ENCODE data around the gene SCAPER.
A peak's percentile ranks its signal among the peaks of the same experiment; 100 is the strongest.

The SCAPER gene

GRCh38 chr15:76342058-76342381, 563.1 kb downstream of the SCAPER start:
- Mint-ChIP-seq H3K9me3 (no peaks in the 10 kb centered on the region), H3K27ac (no peak overlapping the region), H3K4me3 (peak overlapping the region; percentile 46), H3K27me3 (ENCODE audit: low read depth, poor library complexity) (peaks cover 97% of the 10 kb centered on the region), H3K4me1 (peaks cover 50% of the 10 kb centered on the region), H3K36me3 (ENCODE audit: low read depth) (no peaks in the 10 kb centered on the region)
- no peak for TF ChIP-seq CTCF (IDR thresholded peaks at IDR 0.05)
- DNase-seq = peak; percentile 34

GRCh38 chr15:76341366-76342057, 563.6 kb downstream of the SCAPER start:
- H3K27ac Mint-ChIP-seq = no peak overlapping the region
- peaks cover 55% of the 10 kb centered on the region for H3K4me1 Mint-ChIP-seq
- H3K36me3 Mint-ChIP-seq (ENCODE audit: low read depth) = no peaks in the 10 kb centered on the region
- peaks cover 97% of the 10 kb centered on the region for H3K27me3 Mint-ChIP-seq (ENCODE audit: low read depth, poor library complexity)
- no peaks in the 10 kb centered on the region for H3K9me3 Mint-ChIP-seq
- TF ChIP-seq CTCF (IDR thresholded peaks at IDR 0.05) = no peak
- peak overlapping the region; percentile 46 for H3K4me3 Mint-ChIP-seq
- peak; percentile 47 for DNase-seq

- peak; percentile 57 for DNase-seq
- Mint-ChIP-seq H3K4me3 (peak overlapping the region; percentile 64), H3K9me3 (no peaks in the 10 kb centered on the region), H3K36me3 (ENCODE audit: low read depth) (no peaks in the 10 kb centered on the region), H3K27me3 (ENCODE audit: low read depth, poor library complexity) (peaks cover 98% of the 10 kb centered on the region), H3K4me1 (peaks cover 57% of the 10 kb centered on the region), H3K27ac (no peak overlapping the region)
- no peak for TF ChIP-seq CTCF (IDR thresholded peaks at IDR 0.05)
These were observed 564.3 kb downstream of the SCAPER start for GRCh38 chr15:76340803-76341365.

GRCh38 chr15:76340198-76340802, 564.8 kb downstream of the SCAPER start:
- H3K27ac Mint-ChIP-seq = no peak overlapping the region
- H3K27me3 Mint-ChIP-seq (ENCODE audit: low read depth, poor library complexity) = peaks cover 98% of the 10 kb centered on the region
- no peaks in the 10 kb centered on the region for H3K9me3 Mint-ChIP-seq
- peak; percentile 49 for DNase-seq
- no peak for TF ChIP-seq CTCF (IDR thresholded peaks at IDR 0.05)
- H3K4me1 Mint-ChIP-seq = peaks cover 57% of the 10 kb centered on the region
- no peaks in the 10 kb centered on the region for H3K36me3 Mint-ChIP-seq (ENCODE audit: low read depth)
- peak overlapping the region; percentile 75 for H3K4me3 Mint-ChIP-seq

- H3K4me1 Mint-ChIP-seq = peaks cover 58% of the 10 kb centered on the region
- H3K9me3 Mint-ChIP-seq = no peaks in the 10 kb centered on the region
- peaks cover 98% of the 10 kb centered on the region for H3K27me3 Mint-ChIP-seq (ENCODE audit: low read depth, poor library complexity)
- no peak for TF ChIP-seq CTCF (IDR thresholded peaks at IDR 0.05)
- H3K27ac Mint-ChIP-seq = no peak overlapping the region
- peak overlapping the region; percentile 75 for H3K4me3 Mint-ChIP-seq
- H3K36me3 Mint-ChIP-seq (ENCODE audit: low read depth) = no peaks in the 10 kb centered on the region
- peak; percentile 42 for DNase-seq
These were observed 565.6 kb downstream of the SCAPER start for GRCh38 chr15:76339305-76340197.
